ENCODE measurements around the gene PLCZ1. TPM values are rescaled to one million over a fixed set of nuclear protein-coding genes. Genes with fewer than 3 reads are reported as not detected.

The PLCZ1 gene
- total RNA-seq, 1 donor from 2014 or later, result not detected

DNA sequence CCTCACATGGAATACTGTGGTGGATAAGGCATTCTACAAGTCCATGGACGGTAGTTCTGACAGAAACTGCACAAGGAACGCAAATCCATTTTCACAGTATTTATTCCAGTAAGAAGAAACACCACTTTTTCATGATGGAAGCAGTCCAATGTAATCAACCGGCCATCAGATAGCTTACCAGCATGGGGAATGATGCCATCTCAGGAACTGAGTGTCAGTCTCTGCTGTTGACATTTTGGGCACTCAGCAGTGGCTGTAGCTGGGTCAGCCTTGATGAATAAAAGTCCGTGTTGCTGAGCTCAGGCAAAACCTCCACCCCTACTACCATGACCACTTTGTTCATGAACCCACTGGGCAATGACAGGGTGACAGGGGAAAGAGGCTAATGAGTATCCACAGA, 103.4 kb downstream of the PLCZ1 start:
- ATAC-seq, result no peak
- Histone ChIP-seq H3K4me3 (no peak overlapping the region), H3K27me3 (ENCODE audit: low read depth) (no peaks in the 10 kb centered on the region), H3K36me3 (no peaks in the 10 kb centered on the region), H3K4me1 (no peaks in the 10 kb centered on the region), H3K9me3 (no peaks in the 10 kb centered on the region), H3K27ac (no peak overlapping the region)
- TF ChIP-seq, protein P1, sequence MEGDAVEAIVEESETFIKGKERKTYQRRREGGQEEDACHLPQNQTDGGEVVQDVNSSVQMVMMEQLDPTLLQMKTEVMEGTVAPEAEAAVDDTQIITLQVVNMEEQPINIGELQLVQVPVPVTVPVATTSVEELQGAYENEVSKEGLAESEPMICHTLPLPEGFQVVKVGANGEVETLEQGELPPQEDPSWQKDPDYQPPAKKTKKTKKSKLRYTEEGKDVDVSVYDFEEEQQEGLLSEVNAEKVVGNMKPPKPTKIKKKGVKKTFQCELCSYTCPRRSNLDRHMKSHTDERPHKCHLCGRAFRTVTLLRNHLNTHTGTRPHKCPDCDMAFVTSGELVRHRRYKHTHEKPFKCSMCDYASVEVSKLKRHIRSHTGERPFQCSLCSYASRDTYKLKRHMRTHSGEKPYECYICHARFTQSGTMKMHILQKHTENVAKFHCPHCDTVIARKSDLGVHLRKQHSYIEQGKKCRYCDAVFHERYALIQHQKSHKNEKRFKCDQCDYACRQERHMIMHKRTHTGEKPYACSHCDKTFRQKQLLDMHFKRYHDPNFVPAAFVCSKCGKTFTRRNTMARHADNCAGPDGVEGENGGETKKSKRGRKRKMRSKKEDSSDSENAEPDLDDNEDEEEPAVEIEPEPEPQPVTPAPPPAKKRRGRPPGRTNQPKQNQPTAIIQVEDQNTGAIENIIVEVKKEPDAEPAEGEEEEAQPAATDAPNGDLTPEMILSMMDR (IDR thresholded peaks at IDR 0.05), result no peak
- no peak for DNase-seq
- intact Hi-C loops (cut with DNase I), result no loop called here

Other genes starting within 250 kb of the PLCZ1 start
- gene CAPZA3, start 107 bp upstream of the PLCZ1 start, total RNA-seq, result not detected